DMS53 treated with DMSO at 0.1 percent for 48 hours (cell line): ENCODE results near the gene TMEM119.

Experiments used
- DNase-seq: peaks from one replicate; lab custom pipeline; 2025; ENCODE audit not compliant: unreplicated experiment; lab: John Stamatoyannopoulos, UW

TMEM119 gene

DNA sequence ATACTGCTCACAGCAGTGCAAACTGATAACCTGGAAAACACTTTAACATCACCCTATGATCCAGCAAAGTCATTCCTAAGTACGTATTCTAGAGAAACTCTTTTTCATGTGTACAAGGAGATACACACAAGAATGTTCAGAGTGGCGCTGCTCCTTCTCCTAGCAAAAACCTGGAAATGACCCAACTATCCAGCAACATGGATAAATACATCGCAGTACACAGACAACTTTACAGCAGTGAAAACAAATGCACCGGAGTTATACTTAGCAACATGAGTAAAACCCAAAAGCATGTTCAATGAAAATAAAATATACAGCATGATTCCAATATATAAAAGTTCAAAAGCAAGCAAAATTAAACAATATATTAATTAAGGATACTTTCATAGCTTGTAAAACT lies 55.6 kb downstream of the TMEM119 start:
- no peak for DNase-seq
